ENCODE data around the gene RECQL.

DNA sequence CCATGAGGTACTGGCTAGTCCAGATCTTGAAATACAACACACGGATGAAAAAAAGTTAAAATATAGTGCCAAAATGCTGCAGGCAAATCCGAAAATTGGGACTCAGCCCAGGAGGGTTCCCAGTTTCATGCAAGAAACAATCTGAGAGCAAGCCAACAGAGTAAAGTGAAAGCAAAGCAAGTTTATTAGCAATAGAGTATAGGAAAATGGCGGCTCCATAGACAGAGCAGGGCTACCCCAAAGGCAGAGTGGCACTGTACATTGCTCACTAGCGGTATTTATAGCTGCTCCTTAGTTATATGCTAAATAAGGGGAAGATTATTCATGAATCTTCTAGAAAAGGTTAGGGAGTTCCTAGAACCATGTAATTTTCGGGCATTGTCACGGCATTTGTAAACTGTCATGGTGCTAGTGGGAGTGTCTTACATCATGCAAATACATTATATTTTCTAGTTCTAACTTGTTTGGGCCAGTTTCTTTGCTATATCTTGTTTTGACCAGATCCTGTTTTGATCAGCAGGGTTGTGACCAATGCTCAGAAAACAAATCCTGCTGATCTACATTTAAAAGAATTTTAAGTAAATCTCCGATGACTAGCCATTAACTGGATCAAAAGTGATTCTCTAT is 29.1 kb downstream of the RECQL start:
- no peak for TF ChIP-seq POLR2A (IDR thresholded peaks at IDR 0.05; ENCODE audit: low read depth)
- TF ChIP-seq, protein P1, sequence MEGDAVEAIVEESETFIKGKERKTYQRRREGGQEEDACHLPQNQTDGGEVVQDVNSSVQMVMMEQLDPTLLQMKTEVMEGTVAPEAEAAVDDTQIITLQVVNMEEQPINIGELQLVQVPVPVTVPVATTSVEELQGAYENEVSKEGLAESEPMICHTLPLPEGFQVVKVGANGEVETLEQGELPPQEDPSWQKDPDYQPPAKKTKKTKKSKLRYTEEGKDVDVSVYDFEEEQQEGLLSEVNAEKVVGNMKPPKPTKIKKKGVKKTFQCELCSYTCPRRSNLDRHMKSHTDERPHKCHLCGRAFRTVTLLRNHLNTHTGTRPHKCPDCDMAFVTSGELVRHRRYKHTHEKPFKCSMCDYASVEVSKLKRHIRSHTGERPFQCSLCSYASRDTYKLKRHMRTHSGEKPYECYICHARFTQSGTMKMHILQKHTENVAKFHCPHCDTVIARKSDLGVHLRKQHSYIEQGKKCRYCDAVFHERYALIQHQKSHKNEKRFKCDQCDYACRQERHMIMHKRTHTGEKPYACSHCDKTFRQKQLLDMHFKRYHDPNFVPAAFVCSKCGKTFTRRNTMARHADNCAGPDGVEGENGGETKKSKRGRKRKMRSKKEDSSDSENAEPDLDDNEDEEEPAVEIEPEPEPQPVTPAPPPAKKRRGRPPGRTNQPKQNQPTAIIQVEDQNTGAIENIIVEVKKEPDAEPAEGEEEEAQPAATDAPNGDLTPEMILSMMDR (IDR thresholded peaks at IDR 0.05) = no peak
- no peak for TF ChIP-seq EP300 (IDR thresholded peaks at IDR 0.05)
- no peak for TF ChIP-seq POLR2AphosphoS5 (IDR thresholded peaks at IDR 0.05)
